HG03571 (cell line): ENCODE data around the gene SLC6A6.

ENCODE experiments used
- ATAC-seq: cut with Tn5 transposase; IDR thresholded peaks from one replicate; pipeline ENCODE4 v1.9.1; 2021; ENCODE audit not compliant: unreplicated experiment

The SLC6A6 gene

GRCh38 chr3:14481646-14482036, 79.2 kb downstream of the SLC6A6 start:
- no peak for ATAC-seq

- ATAC-seq: no peak
Observed at GRCh38 chr3:14482271-14482721, 79.9 kb downstream of the SLC6A6 start.

GRCh38 chr3:14483286-14483685, 80.9 kb downstream of the SLC6A6 start:
- ATAC-seq: no peak

- ATAC-seq: no peak
Observed at GRCh38 chr3:14484741-14485140, 82.3 kb downstream of the SLC6A6 start.

- no peak for ATAC-seq
Observed at GRCh38 chr3:14485981-14486380, 83.6 kb downstream of the SLC6A6 start.

GRCh38 chr3:14486460-14486859, 84.1 kb downstream of the SLC6A6 start:
- no peak for ATAC-seq

- no peak for ATAC-seq
Observed at GRCh38 chr3:14487086-14487485, 84.7 kb downstream of the SLC6A6 start.

- no peak for ATAC-seq
Observed at GRCh38 chr3:14487821-14488220, 85.4 kb downstream of the SLC6A6 start.

- ATAC-seq: no peak
Observed at GRCh38 chr3:14488286-14489041, 86.1 kb downstream of the SLC6A6 start.

- ATAC-seq: no peak
Observed at GRCh38 chr3:14489641-14490040, 87.2 kb downstream of the SLC6A6 start.

- no peak for ATAC-seq
Observed at GRCh38 chr3:14490255-14490654, 87.8 kb downstream of the SLC6A6 start.

- no peak for ATAC-seq
Observed at GRCh38 chr3:14490831-14491230, 88.4 kb downstream of the SLC6A6 start.

GRCh38 chr3:14491396-14492190, 89.2 kb downstream of the SLC6A6 start:
- no peak for ATAC-seq

- no peak for ATAC-seq
Observed at GRCh38 chr3:14492948-14493881, 90.8 kb downstream of the SLC6A6 start.

GRCh38 chr3:14494279-14494972, 92.0 kb downstream of the SLC6A6 start:
- ATAC-seq: no peak

- ATAC-seq: no peak
Observed at GRCh38 chr3:14494973-14495300, 92.5 kb downstream of the SLC6A6 start.

GRCh38 chr3:14496351-14496750, 93.9 kb downstream of the SLC6A6 start:
- ATAC-seq: no peak

- no peak for ATAC-seq
Observed at GRCh38 chr3:14497321-14497720, 94.9 kb downstream of the SLC6A6 start.

GRCh38 chr3:14502472-14502871, 100.1 kb downstream of the SLC6A6 start:
- ATAC-seq: no peak

- ATAC-seq: no peak
Observed at GRCh38 chr3:14503033-14503705, 100.8 kb downstream of the SLC6A6 start.
